Liver (tissue), 9 donors: ENCODE results near the gene RASL11B. TPM values are rescaled to one million over a fixed set of nuclear protein-coding genes. Genes with fewer than 3 reads are reported as not detected.

Experiments used
- DNase-seq: peaks from one replicate; pipeline ENCODE4 v3.0.0-alpha.2; 2017; ENCODE audit warnings: low spot score
- H3K27ac ChIP-seq, 2 donors: one replicate each; pipeline ENCODE4 v1.7.0; 2013; ENCODE audit warnings: inconsistent platforms in 2 of 2, low read length in 2 of 2, control low read depth in 1 of 2, low read depth in 1 of 2, mild to moderate bottlenecking in 1 of 2
- H3K27me3 ChIP-seq, 4 donors: one replicate each; pipeline versions ENCODE4 v1.6.1 to v1.7.0; 2013; ENCODE audit warnings: low read length in 3 of 4, inconsistent platforms in 1 of 4, mild to moderate bottlenecking in 1 of 4, moderate library complexity in 1 of 4; ENCODE audit not compliant: control insufficient read depth in 4 of 4, insufficient read depth in 4 of 4
- H3K36me3 ChIP-seq, 4 donors: one replicate each; pipeline versions ENCODE4 v1.6.1 to v1.7.0; 2013; ENCODE audit warnings: low read length in 3 of 4, mild to moderate bottlenecking in 3 of 4, low read depth in 1 of 4, moderate library complexity in 1 of 4; ENCODE audit not compliant: control insufficient read depth in 4 of 4, insufficient read depth in 3 of 4
- H3K4me1 ChIP-seq, 4 donors: one replicate each; pipeline versions ENCODE4 v1.6.1 to v1.7.0; 2013; ENCODE audit warnings: low read length in 3 of 4, mild to moderate bottlenecking in 3 of 4, moderate library complexity in 1 of 4; ENCODE audit not compliant: control insufficient read depth in 4 of 4, insufficient read depth in 4 of 4
- H3K4me3 ChIP-seq, 3 donors: one replicate each; pipeline versions ENCODE4 v1.6.1 to v1.7.0; 2013; ENCODE audit warnings: low read length in 3 of 3, control low read depth in 1 of 3, low read depth in 1 of 3, mild to moderate bottlenecking in 1 of 3
- H3K9ac ChIP-seq, 2 donors: one replicate each; pipeline ENCODE4 v1.7.0; 2013; ENCODE audit warnings: low read length in 2 of 2, mild to moderate bottlenecking in 2 of 2, moderate library complexity in 2 of 2, control low read depth in 1 of 2, low read depth in 1 of 2
- H3K9me3 ChIP-seq, 4 donors: one replicate each; pipeline versions ENCODE4 v1.6.1 to v1.7.0; 2013; ENCODE audit warnings: low read length in 3 of 4; ENCODE audit not compliant: control insufficient read depth in 4 of 4
- CTCF ChIP-seq: fragments of 150-350 bp; IDR thresholded peaks from 2 replicates; pipeline ENCODE4 v1.5.1; 2017; ENCODE audit warnings: improper control_type of control experiment, low read depth, low read length; ENCODE audit not compliant: missing input control
- FOXA1 ChIP-seq: IDR thresholded peaks from 2 replicates; pipeline ENCODE4 v1.6.1; 2016; ENCODE audit warnings: antibody characterized with exemption
- FOXA2 ChIP-seq: IDR thresholded peaks from 2 replicates; pipeline ENCODE4 v1.6.1; 2016; ENCODE audit warnings: antibody characterized with exemption
- HNF4A ChIP-seq, 2 donors: conservative IDR thresholded peaks; 2 replicates each; pipeline ENCODE4 v1.6.1; 2016; ENCODE audit warnings: antibody characterized with exemption in 2 of 2, mild to moderate bottlenecking in 2 of 2
- HNF4G ChIP-seq: IDR thresholded peaks from 2 replicates; pipeline ENCODE4 v1.6.1; 2016; ENCODE audit warnings: antibody characterized with exemption
- NR2F2 ChIP-seq: IDR thresholded peaks from 2 replicates; pipeline ENCODE4 v1.6.1; 2016; ENCODE audit warnings: antibody characterized with exemption
- SP1 ChIP-seq: IDR thresholded peaks from 2 replicates; pipeline ENCODE4 v1.6.1; 2018; ENCODE audit warnings: antibody characterized with exemption, mild to moderate bottlenecking
- ZBTB33 ChIP-seq: IDR thresholded peaks from 2 replicates; pipeline ENCODE4 v1.6.1; 2016; ENCODE audit warnings: antibody characterized with exemption
- WGBS: extraction: QIAGEN DNeasy Blood & Tissue Kit; methylation state at CpG from one replicate; pipeline ENCODE4 v1.1.7; 2013; 5-methylcytosine and 5-hydroxymethylcytosine counted together
- polyA plus RNA-seq, 2 donors: library from polyadenylated mRNA; stranded (reverse) in 1 of 2; unstranded in 1 of 2; fragments of 200-250 nt in 1 of 2; fragments of >200 nt in 1 of 2; fragmentation: Nextera tagmentation in 1 of 2; extraction: Ambion mirVana in 1 of 2; gene quantifications; one replicate each; pipeline versions ENCODE4 v1.2.1 to v1.2.3, GENCODE V29; 2013 to 2015
- total RNA-seq, 2 donors: library from RNA; depleted of rRNA; stranded (reverse); fragments of >200 nt; gene quantifications; one replicate each; pipeline ENCODE4 v1.2.3, GENCODE V29; 2014
- TF ChIP-seq, protein P1 (sequence below): IDR thresholded peaks from 2 replicates; pipeline ENCODE4 v1.6.1; 2016; ENCODE audit warnings: antibody characterized with exemption
- TF ChIP-seq, protein P2 (sequence below): IDR thresholded peaks from 2 replicates; pipeline ENCODE4 v1.6.1; 2016; ENCODE audit warnings: antibody characterized with exemption, mild to moderate bottlenecking
- donor health status: healthy.
- donor health status: healthy.
- donor health status: healthy.
- donor health status: healthy.
- donor health status: healthy.

RASL11B gene
- total and polyA plus RNA-seq, 4 donors, result 0.19 to 1.0 (median 0.61) TPM

GRCh38 chr4:52884994-52885393 lies 22.9 kb downstream of the RASL11B start (continued):
- no peak for TF ChIP-seq ZBTB33

DNA sequence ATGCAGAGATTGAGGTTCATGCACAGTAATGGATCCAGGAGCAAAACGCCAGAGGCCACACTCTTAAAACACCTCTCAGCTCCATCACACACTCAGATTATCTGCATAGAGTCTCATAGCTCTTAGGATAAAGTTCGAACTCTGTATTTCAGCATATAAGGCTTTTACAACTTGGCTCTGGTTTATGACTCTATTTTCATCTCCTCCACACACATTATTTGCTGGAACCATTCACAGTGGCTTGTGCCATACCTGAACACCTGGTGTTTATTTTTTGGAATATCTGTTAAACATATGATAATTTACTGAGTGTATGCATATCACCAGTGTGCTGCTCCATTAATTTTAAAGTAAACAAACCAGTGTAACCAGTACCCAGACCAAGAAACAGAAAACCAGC lies 27.2 kb downstream of the RASL11B start:
- H3K36me3 ChIP-seq, result peaks cover 0 to 2% (median 0%) of the 10 kb centered on the region in 4 donors
- TF ChIP-seq, protein P1, sequence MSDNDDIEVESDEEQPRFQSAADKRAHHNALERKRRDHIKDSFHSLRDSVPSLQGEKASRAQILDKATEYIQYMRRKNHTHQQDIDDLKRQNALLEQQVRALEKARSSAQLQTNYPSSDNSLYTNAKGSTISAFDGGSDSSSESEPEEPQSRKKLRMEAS, result no peak
- TF ChIP-seq HNF4A (conservative IDR thresholded peaks at IDR 0.05), result no peak
- TF ChIP-seq CTCF, result no peak
- TF ChIP-seq FOXA1, result no peak
- TF ChIP-seq NR2F2, result no peak
- TF ChIP-seq, protein P2, sequence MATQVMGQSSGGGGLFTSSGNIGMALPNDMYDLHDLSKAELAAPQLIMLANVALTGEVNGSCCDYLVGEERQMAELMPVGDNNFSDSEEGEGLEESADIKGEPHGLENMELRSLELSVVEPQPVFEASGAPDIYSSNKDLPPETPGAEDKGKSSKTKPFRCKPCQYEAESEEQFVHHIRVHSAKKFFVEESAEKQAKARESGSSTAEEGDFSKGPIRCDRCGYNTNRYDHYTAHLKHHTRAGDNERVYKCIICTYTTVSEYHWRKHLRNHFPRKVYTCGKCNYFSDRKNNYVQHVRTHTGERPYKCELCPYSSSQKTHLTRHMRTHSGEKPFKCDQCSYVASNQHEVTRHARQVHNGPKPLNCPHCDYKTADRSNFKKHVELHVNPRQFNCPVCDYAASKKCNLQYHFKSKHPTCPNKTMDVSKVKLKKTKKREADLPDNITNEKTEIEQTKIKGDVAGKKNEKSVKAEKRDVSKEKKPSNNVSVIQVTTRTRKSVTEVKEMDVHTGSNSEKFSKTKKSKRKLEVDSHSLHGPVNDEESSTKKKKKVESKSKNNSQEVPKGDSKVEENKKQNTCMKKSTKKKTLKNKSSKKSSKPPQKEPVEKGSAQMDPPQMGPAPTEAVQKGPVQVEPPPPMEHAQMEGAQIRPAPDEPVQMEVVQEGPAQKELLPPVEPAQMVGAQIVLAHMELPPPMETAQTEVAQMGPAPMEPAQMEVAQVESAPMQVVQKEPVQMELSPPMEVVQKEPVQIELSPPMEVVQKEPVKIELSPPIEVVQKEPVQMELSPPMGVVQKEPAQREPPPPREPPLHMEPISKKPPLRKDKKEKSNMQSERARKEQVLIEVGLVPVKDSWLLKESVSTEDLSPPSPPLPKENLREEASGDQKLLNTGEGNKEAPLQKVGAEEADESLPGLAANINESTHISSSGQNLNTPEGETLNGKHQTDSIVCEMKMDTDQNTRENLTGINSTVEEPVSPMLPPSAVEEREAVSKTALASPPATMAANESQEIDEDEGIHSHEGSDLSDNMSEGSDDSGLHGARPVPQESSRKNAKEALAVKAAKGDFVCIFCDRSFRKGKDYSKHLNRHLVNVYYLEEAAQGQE, result no peak
- no peak for TF ChIP-seq FOXA2
- TF ChIP-seq SP1, result no peak
- no peak overlapping the region for H3K4me3 ChIP-seq
- DNase-seq, result no peak
- no peak overlapping the region for H3K9ac ChIP-seq
- no peaks in the 10 kb centered on the region for H3K27me3 ChIP-seq
- no peaks in the 10 kb centered on the region for H3K4me1 ChIP-seq
- H3K9me3 ChIP-seq, result peaks cover 0 to 2% (median 0%) of the 10 kb centered on the region in 4 donors
- H3K27ac ChIP-seq, result no peak overlapping the region
- 90% methylated on average over 2 of the region's 2 CpGs for WGBS

GRCh38 chr4:52889778-52890520 lies 27.8 kb downstream of the RASL11B start:
- no peak overlapping the region for H3K27ac ChIP-seq
- DNase-seq, result no peak
- no peak overlapping the region for H3K4me3 ChIP-seq
- no peaks in the 10 kb centered on the region for H3K36me3 ChIP-seq
- H3K4me1 ChIP-seq, result no peaks in the 10 kb centered on the region
- peaks cover 0 to 2% (median 0%) of the 10 kb centered on the region in 4 donors for H3K9me3 ChIP-seq
- TF ChIP-seq FOXA1 (no peak), HNF4G (no peak), SP1 (no peak), ZBTB33 (no peak)
- TF ChIP-seq, protein P1, result no peak
- WGBS, result 84% methylated on average over 2 of the region's 2 CpGs
- H3K27me3 ChIP-seq, result no peaks in the 10 kb centered on the region
- H3K9ac ChIP-seq, result no peak overlapping the region
